Activated CD8-positive, alpha-beta T cell treated with anti-CD3 and anti-CD28 coated beads for 36 hours (primary cell): ENCODE results near the gene STRAP. TPM values are rescaled to one million over a fixed set of nuclear protein-coding genes. Genes with fewer than 3 reads are reported as not detected.

Experiments
- ATAC-seq: fragments of 200-7000 bp; cut with Tn5 transposase; one replicate; pipeline ENCODE4 v1.10.0; 2021; ENCODE audit warnings: mild to moderate bottlenecking, moderate library complexity
- CTCF ChIA-PET: fragments of 350-600 bp; sonication (Branson Sonifier 250); formaldehyde crosslinking; loops from one replicate; lab custom pipeline; 2021; ENCODE audit warnings: antibody characterized with exemption; lab: Charles Lee
- POLR2A ChIA-PET: fragments of 350-600 bp; sonication (Branson Sonifier 250); formaldehyde crosslinking; loops from one replicate; lab custom pipeline; 2021; ENCODE audit warnings: antibody characterized with exemption; lab: Charles Lee
- DNase-seq: peaks from one replicate; pipeline ENCODE4 v3.0.0-alpha.2; 2020
- H3K27ac Mint-ChIP-seq: one replicate; pipeline ENCODE4 v1.8.0; 2021; ENCODE audit warnings: mild to moderate bottlenecking, mixed read lengths
- H3K27me3 Mint-ChIP-seq: one replicate; pipeline ENCODE4 v1.8.0; 2021; ENCODE audit warnings: mixed read lengths
- H3K36me3 Mint-ChIP-seq: one replicate; pipeline ENCODE4 v1.8.0; 2021; ENCODE audit warnings: low read depth, mixed read lengths
- H3K4me1 Mint-ChIP-seq: one replicate; pipeline ENCODE4 v1.8.0; 2021; ENCODE audit warnings: low read depth, mixed read lengths
- H3K4me3 Mint-ChIP-seq: one replicate; pipeline ENCODE4 v1.8.0; 2021; ENCODE audit warnings: mild to moderate bottlenecking, moderate library complexity, mixed read lengths
- H3K9me3 Mint-ChIP-seq: one replicate; pipeline ENCODE4 v1.8.0; 2021; ENCODE audit warnings: mixed read lengths
- CTCF ChIP-seq: fragments of 200-600 bp; IDR thresholded peaks from one replicate; pipeline ENCODE4 v1.8.0; 2022; ENCODE audit warnings: antibody characterized with exemption, mild to moderate bottlenecking
- intact Hi-C: fragments of 100-400 bp; cut with micrococcal nuclease; formaldehyde crosslinking; loops from one replicate; pipeline ENCODE4 v1.10.0; 2022
- total RNA-seq, 2 experiments: library from RNA; stranded (reverse); gene quantifications; one replicate each; pipeline ENCODE4 v1.2.3, GENCODE V29; 2021

STRAP gene
- total RNA-seq, 2 experiments from 2014 or later = 138 to 140 TPM

DNA sequence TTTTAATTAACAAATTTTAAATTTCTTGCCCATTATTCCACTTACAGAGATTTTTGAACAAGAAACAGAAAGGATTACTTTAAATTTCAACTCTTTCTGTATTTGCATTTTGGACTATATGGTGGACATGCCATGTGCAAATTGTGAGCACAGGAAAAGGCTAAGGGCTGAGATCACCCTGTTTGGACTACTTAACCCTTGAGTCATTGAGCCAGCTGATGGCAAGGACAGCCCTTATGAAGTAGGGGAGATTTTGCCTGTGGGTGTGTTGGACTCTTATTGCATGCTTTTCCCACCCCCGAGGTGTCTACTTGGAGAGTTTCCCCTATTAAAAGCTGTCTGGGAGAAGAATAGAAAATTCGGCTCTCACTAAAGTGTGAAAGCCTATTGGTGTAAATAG lies 46.2 kb downstream of the STRAP start:
- H3K4me3 Mint-ChIP-seq = no peak overlapping the region
- H3K27ac Mint-ChIP-seq = no peak overlapping the region
- no peaks in the 10 kb centered on the region for H3K27me3 Mint-ChIP-seq
- ChIA-PET POLR2A (no interaction called here), CTCF (interaction anchor here (1.6 kb wide), 1 partner anchor 11 kb away, joined by 3 read pairs; no protein-coding TSS in a partner anchor)
- no peak for TF ChIP-seq CTCF
- peaks cover 16% of the 10 kb centered on the region for H3K4me1 Mint-ChIP-seq
- no peak for DNase-seq
- no peak for ATAC-seq
- H3K36me3 Mint-ChIP-seq = peaks cover 16% of the 10 kb centered on the region
- intact Hi-C loops = no loop called here
- H3K9me3 Mint-ChIP-seq = peaks cover 3% of the 10 kb centered on the region

- intact Hi-C loops = no loop called here
- CTCF ChIA-PET = interaction anchor here (1.3 to 1.6 kb wide), 2 partner anchors 10 to 50 kb away, joined by 3 read pairs; no protein-coding TSS in a partner anchor
Observed at GRCh38 chr12:15928870-15929571, 46.8 kb downstream of the STRAP start.

DNA sequence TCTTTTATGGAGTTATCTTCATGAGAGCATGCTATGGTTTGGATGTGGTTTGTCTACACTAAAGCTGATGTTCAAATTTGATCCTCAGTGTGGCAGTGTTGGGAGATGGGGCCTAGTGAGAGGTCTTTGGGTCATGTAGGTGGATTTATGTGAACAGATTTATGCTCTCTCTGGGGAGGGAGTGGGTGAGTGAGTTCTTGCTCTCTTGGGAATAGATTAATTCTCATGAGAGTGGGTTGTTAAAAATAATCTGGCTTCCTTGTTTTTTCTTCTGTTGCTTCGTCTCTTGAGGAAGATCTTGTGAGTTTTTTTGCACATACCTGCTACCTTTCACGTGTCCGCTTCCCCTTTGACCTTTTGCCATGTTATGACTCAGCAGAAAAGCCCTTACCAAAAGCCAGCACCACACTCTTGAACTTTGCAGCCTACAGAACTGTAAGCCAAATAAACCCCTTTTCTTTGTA lies 49.4 kb downstream of the STRAP start:
- Mint-ChIP-seq H3K27me3 (no peaks in the 10 kb centered on the region), H3K4me1 (peaks cover 13% of the 10 kb centered on the region), H3K4me3 (no peak overlapping the region), H3K36me3 (peaks cover 16% of the 10 kb centered on the region), H3K27ac (no peak overlapping the region), H3K9me3 (peaks cover 4% of the 10 kb centered on the region)
- intact Hi-C loops = no loop called here
- POLR2A ChIA-PET = no interaction called here
- CTCF ChIA-PET = interaction anchor here (1.2 kb wide), 1 partner anchor 9 kb away, joined by 3 read pairs; no protein-coding TSS in a partner anchor
- ATAC-seq = no peak
- DNase-seq = no peak
- TF ChIP-seq CTCF = no peak

More at GRCh38 chr12:15928870-15929571, 46.8 kb downstream of the STRAP start:
- POLR2A ChIA-PET = interaction anchor here (0.6 kb wide), 1 partner anchor 14 kb away, joined by 3 read pairs; no protein-coding TSS in a partner anchor
- Mint-ChIP-seq H3K27me3 (no peaks in the 10 kb centered on the region), H3K4me1 (peaks cover 13% of the 10 kb centered on the region), H3K9me3 (peaks cover 3% of the 10 kb centered on the region), H3K36me3 (peaks cover 18% of the 10 kb centered on the region), H3K4me3 (no peak overlapping the region), H3K27ac (no peak overlapping the region)
- ATAC-seq = no peak
- DNase-seq = no peak
- no peak for TF ChIP-seq CTCF

DNA sequence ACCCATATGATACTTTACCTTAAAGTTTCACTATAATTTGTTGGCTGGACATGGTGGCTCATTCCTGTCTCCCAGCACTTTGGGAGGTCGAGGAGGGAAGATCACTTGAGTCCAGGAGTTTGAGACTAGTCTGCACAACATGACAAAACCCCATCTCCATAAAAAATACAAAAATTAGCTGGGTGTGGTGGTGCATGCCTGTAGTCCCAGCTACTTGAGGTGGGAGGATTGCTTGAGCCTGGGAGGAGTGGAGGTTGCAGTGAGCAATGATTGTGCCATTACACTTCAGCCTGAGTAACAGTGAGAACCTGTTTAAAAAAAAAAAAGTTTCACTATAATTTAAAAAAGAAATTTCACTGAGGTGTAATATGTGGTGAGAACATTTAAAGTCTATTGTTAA lies 50.1 kb downstream of the STRAP start:
- H3K9me3 Mint-ChIP-seq = peaks cover 6% of the 10 kb centered on the region

More for the DNA sequence above, 50.1 kb downstream of the STRAP start:
- ATAC-seq = no peak
- Mint-ChIP-seq H3K4me3 (no peak overlapping the region), H3K27ac (no peak overlapping the region), H3K4me1 (peaks cover 11% of the 10 kb centered on the region), H3K27me3 (no peaks in the 10 kb centered on the region), H3K36me3 (peaks cover 18% of the 10 kb centered on the region)
- CTCF ChIA-PET = no interaction called here
- TF ChIP-seq CTCF = no peak
- POLR2A ChIA-PET = no interaction called here
- intact Hi-C loops = no loop called here
- no peak for DNase-seq
